ENCODE measurements around the gene SRRT.

The SRRT gene

DNA sequence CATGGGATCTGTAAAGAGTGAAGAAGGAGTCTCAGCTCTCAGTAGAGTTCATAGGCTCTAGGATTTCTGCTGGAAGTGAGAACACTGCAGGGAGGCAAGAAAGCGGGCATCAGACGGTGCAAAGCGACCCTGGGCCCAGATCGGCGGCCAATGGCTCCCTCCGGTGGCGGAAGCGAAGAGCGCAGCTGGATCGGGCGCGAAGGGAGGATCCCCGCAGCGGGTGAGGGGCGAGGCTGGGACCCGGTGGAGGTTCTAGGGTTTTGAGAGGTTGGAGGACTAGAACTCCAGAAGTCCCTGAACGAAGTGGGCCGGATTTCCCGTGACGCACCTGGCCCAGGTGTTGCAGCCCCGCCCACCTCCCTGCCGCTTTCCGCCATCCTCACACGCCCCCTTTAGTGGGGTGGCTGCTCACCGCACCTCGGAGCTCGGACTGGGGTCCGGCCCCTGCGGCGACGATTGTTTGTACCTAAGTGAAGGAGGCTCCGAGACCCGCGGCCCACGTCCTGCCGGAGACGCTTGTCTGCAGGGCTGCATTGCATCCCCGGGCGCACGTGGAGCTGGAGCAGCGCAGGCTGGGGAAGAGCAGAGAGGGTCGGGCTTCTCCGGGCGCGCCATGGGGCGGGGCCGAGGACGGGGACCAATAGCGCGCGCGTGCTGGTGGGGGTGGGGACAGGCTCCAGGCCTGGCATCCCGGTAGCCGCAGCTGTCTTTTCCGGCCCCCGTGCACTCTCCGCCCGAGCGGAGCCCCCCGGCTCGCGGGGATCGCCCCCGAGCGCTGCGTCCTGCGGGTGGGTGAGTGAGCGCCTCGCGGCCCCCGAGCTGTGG, 22.6 kb upstream of the SRRT start, which contains the start of gene SLC12A9 (continued):
- TF ChIP-seq, protein P1, sequence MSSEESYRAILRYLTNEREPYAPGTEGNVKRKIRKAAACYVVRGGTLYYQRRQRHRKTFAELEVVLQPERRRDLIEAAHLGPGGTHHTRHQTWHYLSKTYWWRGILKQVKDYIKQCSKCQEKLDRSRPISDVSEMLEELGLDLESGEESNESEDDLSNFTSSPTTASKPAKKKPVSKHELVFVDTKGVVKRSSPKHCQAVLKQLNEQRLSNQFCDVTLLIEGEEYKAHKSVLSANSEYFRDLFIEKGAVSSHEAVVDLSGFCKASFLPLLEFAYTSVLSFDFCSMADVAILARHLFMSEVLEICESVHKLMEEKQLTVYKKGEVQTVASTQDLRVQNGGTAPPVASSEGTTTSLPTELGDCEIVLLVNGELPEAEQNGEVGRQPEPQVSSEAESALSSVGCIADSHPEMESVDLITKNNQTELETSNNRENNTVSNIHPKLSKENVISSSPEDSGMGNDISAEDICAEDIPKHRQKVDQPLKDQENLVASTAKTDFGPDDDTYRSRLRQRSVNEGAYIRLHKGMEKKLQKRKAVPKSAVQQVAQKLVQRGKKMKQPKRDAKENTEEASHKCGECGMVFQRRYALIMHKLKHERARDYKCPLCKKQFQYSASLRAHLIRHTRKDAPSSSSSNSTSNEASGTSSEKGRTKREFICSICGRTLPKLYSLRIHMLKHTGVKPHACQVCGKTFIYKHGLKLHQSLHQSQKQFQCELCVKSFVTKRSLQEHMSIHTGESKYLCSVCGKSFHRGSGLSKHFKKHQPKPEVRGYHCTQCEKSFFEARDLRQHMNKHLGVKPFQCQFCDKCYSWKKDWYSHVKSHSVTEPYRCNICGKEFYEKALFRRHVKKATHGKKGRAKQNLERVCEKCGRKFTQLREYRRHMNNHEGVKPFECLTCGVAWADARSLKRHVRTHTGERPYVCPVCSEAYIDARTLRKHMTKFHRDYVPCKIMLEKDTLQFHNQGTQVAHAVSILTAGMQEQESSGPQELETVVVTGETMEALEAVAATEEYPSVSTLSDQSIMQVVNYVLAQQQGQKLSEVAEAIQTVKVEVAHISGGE (tag by site-specific recombination; conservative IDR thresholded peaks at IDR 0.05; ENCODE audit: low read depth) = peak; percentile 4; the same call in 1 of the 2 replicates
- no peak for TF ChIP-seq ZNF514 (tag by site-specific recombination; IDR thresholded peaks at IDR 0.05)
- TF ChIP-seq, protein P2, sequence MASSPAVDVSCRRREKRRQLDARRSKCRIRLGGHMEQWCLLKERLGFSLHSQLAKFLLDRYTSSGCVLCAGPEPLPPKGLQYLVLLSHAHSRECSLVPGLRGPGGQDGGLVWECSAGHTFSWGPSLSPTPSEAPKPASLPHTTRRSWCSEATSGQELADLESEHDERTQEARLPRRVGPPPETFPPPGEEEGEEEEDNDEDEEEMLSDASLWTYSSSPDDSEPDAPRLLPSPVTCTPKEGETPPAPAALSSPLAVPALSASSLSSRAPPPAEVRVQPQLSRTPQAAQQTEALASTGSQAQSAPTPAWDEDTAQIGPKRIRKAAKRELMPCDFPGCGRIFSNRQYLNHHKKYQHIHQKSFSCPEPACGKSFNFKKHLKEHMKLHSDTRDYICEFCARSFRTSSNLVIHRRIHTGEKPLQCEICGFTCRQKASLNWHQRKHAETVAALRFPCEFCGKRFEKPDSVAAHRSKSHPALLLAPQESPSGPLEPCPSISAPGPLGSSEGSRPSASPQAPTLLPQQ (tag by site-specific recombination; IDR thresholded peaks at IDR 0.05) = peak; percentile 77
- TF ChIP-seq ZNF544 (tag by site-specific recombination; IDR thresholded peaks at IDR 0.05) = no peak
- 0 out of 2 replicates have a peak, but pooled peaks have one; percentile 13 for TF ChIP-seq ZBTB21 (tag by site-specific recombination; IDR thresholded peaks at IDR 0.05)
- peak; percentile 92 for TF ChIP-seq ZNF2 (tag by site-specific recombination; IDR thresholded peaks at IDR 0.05)
- TF ChIP-seq ZNF791 (tag by site-specific recombination; IDR thresholded peaks at IDR 0.05) = no peak
- TF ChIP-seq ZNF560 (tag by site-specific recombination; IDR thresholded peaks at IDR 0.05; ENCODE audit: borderline replicate concordance) = no peak
- TF ChIP-seq ZNF184 (tag by site-specific recombination; IDR thresholded peaks at IDR 0.05) = no peak
- no peak for TF ChIP-seq GLI2 (tag by site-specific recombination; IDR thresholded peaks at IDR 0.05; ENCODE audit: borderline replicate concordance, low read depth)
- TF ChIP-seq ZNF792 (tag by site-specific recombination; IDR thresholded peaks at IDR 0.05) = no peak
- TF ChIP-seq, protein P3, sequence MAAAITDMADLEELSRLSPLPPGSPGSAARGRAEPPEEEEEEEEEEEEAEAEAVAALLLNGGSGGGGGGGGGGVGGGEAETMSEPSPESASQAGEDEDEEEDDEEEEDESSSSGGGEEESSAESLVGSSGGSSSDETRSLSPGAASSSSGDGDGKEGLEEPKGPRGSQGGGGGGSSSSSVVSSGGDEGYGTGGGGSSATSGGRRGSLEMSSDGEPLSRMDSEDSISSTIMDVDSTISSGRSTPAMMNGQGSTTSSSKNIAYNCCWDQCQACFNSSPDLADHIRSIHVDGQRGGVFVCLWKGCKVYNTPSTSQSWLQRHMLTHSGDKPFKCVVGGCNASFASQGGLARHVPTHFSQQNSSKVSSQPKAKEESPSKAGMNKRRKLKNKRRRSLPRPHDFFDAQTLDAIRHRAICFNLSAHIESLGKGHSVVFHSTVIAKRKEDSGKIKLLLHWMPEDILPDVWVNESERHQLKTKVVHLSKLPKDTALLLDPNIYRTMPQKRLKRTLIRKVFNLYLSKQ (tag by site-specific recombination; IDR thresholded peaks at IDR 0.05; ENCODE audit: borderline replicate concordance) = no peak
- TF ChIP-seq ZNF660 (tag by site-specific recombination; IDR thresholded peaks at IDR 0.05) = peak; percentile 32; the same call in 1 of the 2 replicates
- no peak for TF ChIP-seq BCL11A (tag by site-specific recombination; IDR thresholded peaks at IDR 0.05; ENCODE audit: low read depth)
- TF ChIP-seq, protein P4, sequence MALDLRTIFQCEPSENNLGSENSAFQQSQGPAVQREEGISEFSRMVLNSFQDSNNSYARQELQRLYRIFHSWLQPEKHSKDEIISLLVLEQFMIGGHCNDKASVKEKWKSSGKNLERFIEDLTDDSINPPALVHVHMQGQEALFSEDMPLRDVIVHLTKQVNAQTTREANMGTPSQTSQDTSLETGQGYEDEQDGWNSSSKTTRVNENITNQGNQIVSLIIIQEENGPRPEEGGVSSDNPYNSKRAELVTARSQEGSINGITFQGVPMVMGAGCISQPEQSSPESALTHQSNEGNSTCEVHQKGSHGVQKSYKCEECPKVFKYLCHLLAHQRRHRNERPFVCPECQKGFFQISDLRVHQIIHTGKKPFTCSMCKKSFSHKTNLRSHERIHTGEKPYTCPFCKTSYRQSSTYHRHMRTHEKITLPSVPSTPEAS (tag by site-specific recombination; IDR thresholded peaks at IDR 0.05) = no peak
- TF ChIP-seq ZNF350 (tag by site-specific recombination; IDR thresholded peaks at IDR 0.05) = no peak
- no peak for TF ChIP-seq ZNF658 (tag by site-specific recombination; IDR thresholded peaks at IDR 0.05)
- peak; percentile 83 for TF ChIP-seq ZNF600 (tag by site-specific recombination; IDR thresholded peaks at IDR 0.05)
- TF ChIP-seq ZXDB (tag by site-specific recombination; IDR thresholded peaks at IDR 0.05) = peak; percentile 66
- TF ChIP-seq ZNF202 (tag by site-specific recombination; IDR thresholded peaks at IDR 0.05; ENCODE audit: borderline replicate concordance) = no peak
- TF ChIP-seq, protein P5, sequence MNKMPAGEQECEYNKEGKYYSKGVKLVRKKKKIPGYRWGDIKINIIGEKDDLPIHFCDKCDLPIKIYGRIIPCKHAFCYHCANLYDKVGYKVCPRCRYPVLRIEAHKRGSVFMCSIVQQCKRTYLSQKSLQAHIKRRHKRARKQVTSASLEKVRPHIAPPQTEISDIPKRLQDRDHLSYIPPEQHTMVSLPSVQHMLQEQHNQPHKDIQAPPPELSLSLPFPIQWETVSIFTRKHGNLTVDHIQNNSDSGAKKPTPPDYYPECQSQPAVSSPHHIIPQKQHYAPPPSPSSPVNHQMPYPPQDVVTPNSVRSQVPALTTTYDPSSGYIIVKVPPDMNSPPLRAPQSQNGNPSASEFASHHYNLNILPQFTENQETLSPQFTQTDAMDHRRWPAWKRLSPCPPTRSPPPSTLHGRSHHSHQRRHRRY (tag by site-specific recombination; IDR thresholded peaks at IDR 0.05) = no peak
- peak; percentile 43; the same call in 1 of the 2 replicates for TF ChIP-seq ZNF561 (tag by site-specific recombination; IDR thresholded peaks at IDR 0.05; ENCODE audit: borderline replicate concordance)
- TF ChIP-seq, protein P6, sequence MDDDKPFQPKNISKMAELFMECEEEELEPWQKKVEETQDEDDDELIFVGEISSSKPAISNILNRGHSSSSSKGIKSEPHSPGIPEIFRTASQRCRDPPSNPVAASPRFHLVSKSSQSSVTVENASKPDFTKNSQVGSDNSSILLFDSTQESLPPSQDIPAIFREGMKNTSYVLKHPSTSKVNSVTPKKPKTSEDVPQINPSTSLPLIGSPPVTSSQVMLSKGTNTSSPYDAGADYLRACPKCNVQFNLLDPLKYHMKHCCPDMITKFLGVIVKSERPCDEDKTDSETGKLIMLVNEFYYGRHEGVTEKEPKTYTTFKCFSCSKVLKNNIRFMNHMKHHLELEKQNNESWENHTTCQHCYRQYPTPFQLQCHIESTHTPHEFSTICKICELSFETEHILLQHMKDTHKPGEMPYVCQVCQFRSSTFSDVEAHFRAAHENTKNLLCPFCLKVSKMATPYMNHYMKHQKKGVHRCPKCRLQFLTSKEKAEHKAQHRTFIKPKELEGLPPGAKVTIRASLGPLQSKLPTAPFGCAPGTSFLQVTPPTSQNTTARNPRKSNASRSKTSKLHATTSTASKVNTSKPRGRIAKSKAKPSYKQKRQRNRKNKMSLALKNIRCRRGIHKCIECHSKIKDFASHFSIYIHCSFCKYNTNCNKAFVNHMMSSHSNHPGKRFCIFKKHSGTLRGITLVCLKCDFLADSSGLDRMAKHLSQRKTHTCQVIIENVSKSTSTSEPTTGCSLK (tag by site-specific recombination; IDR thresholded peaks at IDR 0.05) = no peak
- TF ChIP-seq KLF1 (tag by site-specific recombination; IDR thresholded peaks at IDR 0.05) = peak; percentile 55
- TF ChIP-seq ZNF248 (tag by site-specific recombination; IDR thresholded peaks at IDR 0.05) = no peak
- TF ChIP-seq, protein P7, sequence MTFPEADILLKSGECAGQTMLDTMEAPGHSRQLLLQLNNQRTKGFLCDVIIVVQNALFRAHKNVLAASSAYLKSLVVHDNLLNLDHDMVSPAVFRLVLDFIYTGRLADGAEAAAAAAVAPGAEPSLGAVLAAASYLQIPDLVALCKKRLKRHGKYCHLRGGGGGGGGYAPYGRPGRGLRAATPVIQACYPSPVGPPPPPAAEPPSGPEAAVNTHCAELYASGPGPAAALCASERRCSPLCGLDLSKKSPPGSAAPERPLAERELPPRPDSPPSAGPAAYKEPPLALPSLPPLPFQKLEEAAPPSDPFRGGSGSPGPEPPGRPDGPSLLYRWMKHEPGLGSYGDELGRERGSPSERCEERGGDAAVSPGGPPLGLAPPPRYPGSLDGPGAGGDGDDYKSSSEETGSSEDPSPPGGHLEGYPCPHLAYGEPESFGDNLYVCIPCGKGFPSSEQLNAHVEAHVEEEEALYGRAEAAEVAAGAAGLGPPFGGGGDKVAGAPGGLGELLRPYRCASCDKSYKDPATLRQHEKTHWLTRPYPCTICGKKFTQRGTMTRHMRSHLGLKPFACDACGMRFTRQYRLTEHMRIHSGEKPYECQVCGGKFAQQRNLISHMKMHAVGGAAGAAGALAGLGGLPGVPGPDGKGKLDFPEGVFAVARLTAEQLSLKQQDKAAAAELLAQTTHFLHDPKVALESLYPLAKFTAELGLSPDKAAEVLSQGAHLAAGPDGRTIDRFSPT (tag by site-specific recombination; IDR thresholded peaks at IDR 0.05) = peak; percentile 13; the same call in 1 of the 2 replicates

Measured in HEK293 (cell line).